Fibroblast of villous mesenchyme (primary cell): ENCODE results near the gene ALK. TPM values are rescaled to one million over a fixed set of nuclear protein-coding genes. Genes with fewer than 3 reads are reported as not detected.
A peak's percentile ranks its signal among the peaks of the same experiment; 100 is the strongest.

Experiments
- DNase-seq: peaks from one replicate; pipeline ENCODE4 v3.0.0-alpha.2; 2010; ENCODE audit warnings: low read depth
- H3K4me3 ChIP-seq: 2 replicates; pipeline ENCODE4 v1.5.1; 2011; ENCODE audit warnings: low read depth, mild to moderate bottlenecking, low read length
- total RNA-seq: library from RNA; depleted of rRNA; stranded (reverse); fragments of >200 nt; gene quantifications from 2 replicates; pipeline ENCODE4 v1.2.3, GENCODE V29; 2012
- TF ChIP-seq, protein P1 (sequence below): IDR thresholded peaks from 2 replicates; pipeline ENCODE4 v1.5.1; 2012; ENCODE audit warnings: low read depth, mild to moderate bottlenecking, low read length; ENCODE audit not compliant: insufficient read depth

Gene ALK
- total RNA-seq, 1 donor: not detected

DNA sequence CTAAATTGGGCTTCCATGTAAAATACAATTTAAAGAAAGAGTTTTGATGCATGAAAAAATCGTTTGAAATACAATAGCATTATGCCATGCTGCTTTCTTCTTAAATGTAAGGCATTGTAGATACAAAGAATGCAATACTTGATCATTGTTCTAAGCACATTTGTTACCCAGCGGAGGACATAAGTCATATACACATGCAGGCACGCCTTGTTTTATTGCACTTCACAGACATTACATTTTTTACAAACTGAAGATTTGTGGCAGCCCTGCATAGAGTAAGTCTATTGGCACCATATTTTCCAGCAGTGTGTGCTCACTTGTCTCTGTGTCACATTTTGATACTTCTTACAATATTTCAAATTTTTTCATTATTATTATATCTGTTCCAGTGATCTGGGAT, 461.2 kb downstream of the ALK start:
- DNase-seq: no peak
- TF ChIP-seq, protein P1, sequence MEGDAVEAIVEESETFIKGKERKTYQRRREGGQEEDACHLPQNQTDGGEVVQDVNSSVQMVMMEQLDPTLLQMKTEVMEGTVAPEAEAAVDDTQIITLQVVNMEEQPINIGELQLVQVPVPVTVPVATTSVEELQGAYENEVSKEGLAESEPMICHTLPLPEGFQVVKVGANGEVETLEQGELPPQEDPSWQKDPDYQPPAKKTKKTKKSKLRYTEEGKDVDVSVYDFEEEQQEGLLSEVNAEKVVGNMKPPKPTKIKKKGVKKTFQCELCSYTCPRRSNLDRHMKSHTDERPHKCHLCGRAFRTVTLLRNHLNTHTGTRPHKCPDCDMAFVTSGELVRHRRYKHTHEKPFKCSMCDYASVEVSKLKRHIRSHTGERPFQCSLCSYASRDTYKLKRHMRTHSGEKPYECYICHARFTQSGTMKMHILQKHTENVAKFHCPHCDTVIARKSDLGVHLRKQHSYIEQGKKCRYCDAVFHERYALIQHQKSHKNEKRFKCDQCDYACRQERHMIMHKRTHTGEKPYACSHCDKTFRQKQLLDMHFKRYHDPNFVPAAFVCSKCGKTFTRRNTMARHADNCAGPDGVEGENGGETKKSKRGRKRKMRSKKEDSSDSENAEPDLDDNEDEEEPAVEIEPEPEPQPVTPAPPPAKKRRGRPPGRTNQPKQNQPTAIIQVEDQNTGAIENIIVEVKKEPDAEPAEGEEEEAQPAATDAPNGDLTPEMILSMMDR: no peak

GRCh38 chr2:29459445-29460179, 461.8 kb downstream of the ALK start:
- TF ChIP-seq, protein P1: no peak
- DNase-seq: peak; percentile 72
- no peak overlapping the region for H3K4me3 ChIP-seq

More for the DNA sequence above, 461.2 kb downstream of the ALK start:
- no peak overlapping the region for H3K4me3 ChIP-seq

DNA sequence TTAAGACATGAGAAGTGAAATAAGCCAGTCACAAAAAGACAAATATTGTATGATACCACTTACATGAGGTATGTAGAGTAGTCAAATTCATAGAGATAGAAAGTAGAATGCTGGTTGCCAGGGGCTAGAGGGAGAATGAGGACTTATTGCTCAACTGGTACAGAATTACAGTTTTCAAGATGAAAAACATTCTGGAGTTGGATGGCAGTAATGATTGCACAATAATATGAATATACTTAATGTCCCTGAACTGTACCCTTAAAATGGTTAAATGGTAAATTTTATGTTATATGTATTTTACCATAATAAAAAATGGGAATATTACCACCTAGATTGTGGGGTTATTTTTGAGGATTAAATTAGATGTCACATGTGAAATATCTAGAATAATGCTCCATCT, 465.0 kb downstream of the ALK start:
- no peak for DNase-seq
- TF ChIP-seq, protein P1: no peak
- H3K4me3 ChIP-seq: no peak overlapping the region

DNA sequence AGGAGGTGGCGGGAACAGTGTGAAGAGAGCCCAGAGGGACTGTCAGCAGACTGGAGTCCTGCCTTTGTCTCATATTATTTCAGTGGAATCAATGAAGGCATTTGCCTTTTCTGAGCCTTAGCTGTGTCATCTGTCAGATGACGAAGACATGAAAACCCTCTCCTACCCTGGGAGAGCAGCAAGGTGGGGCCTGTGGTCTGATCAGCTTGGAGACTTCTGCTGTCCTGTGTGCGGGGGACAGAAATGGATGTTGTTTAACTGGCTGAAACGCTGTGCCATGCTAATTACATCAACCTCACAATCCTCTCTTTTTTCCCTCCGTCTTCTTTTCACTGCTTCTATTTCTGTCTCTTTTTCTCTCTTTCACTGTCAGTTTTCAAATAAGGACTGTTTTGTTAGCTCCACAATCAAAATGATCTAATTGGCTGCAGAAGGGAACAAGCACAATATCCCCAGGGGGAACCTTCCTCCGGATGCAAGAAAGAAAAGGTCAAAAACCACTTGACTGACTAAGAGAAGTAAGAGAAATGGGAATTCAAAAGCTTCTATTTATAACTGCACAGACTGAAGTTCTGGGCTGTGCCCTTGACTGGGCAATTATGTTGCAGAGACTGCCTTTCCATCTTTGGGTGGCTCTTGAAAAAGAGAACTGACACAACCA, 466.1 kb downstream of the ALK start:
- peak; percentile 18 for DNase-seq
- TF ChIP-seq, protein P1: no peak
- no peak overlapping the region for H3K4me3 ChIP-seq

DNA sequence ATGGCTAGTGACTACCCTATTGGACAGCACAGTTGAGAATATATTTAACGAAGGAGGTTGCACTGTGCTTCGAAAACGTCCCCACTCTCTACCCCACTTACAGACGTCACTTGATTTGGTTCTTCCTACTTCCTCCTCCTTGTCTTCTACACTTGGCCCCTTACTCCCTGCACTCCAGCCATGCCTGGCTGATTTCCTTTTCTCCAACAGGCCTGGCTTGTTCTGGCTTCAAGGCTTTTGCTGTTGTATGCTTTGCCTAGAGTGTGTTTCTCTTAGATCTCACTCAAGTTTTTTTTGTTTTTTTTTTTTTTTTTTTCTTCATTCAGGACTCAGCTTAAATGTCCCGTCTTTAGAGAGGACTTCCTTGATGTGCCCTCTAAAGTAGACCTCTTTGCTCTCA, 469.4 kb downstream of the ALK start:
- no peak for DNase-seq
- TF ChIP-seq, protein P1: no peak
- H3K4me3 ChIP-seq: no peak overlapping the region

- no peak for DNase-seq
These were observed 470.7 kb downstream of the ALK start for GRCh38 chr2:29450596-29451222.

More at GRCh38 chr2:29450596-29451222, 470.7 kb downstream of the ALK start:
- TF ChIP-seq, protein P1: no peak
- no peak overlapping the region for H3K4me3 ChIP-seq
